Measurements from ENCODE around the gene TALDO1.

Gene TALDO1

GRCh38 chr11:699116-699508, 48.2 kb upstream of the TALDO1 start:
- H3K27ac ChIP-seq (ENCODE audit: low read depth, low read length), result no peak overlapping the region
- no peaks in the 10 kb centered on the region for H4K20me1 ChIP-seq (ENCODE audit: control insufficient read depth, insufficient read depth, low read depth, low read length)
- TF ChIP-seq EZH2phosphoT487 (IDR thresholded peaks at IDR 0.05; ENCODE audit: borderline replicate concordance, low read length), result no peak
- no peak for TF ChIP-seq CTCF (IDR thresholded peaks at IDR 0.05; ENCODE audit: low read depth, low read length, poor library complexity, severe bottlenecking)
- peaks cover 17% of the 10 kb centered on the region for H3K4me1 ChIP-seq (ENCODE audit: control insufficient read depth, low read length)
- H3K4me3 ChIP-seq (ENCODE audit: low read length), result no peak overlapping the region
- no peaks in the 10 kb centered on the region for H3K9me3 ChIP-seq (ENCODE audit: control insufficient read depth, insufficient read depth, low read length)
- peaks cover 8% of the 10 kb centered on the region; the same call in 1 of the 2 replicates for H3F3A ChIP-seq (ENCODE audit: control insufficient read depth, insufficient read depth)
- H3K4me2 ChIP-seq (ENCODE audit: low read length), result no peak overlapping the region
- H3K79me2 ChIP-seq (ENCODE audit: control insufficient read depth, low read length), result peaks cover 24% of the 10 kb centered on the region
- H3K36me3 ChIP-seq (ENCODE audit: control insufficient read depth, low read length), result peaks cover 2% of the 10 kb centered on the region; the same call in 1 of the 2 replicates
- no peaks in the 10 kb centered on the region for H3K27me3 ChIP-seq (ENCODE audit: control insufficient read depth, low read length)
- H3K9me2 ChIP-seq (replicated peaks; ENCODE audit: control insufficient read depth, low read length), result no peaks in the 10 kb centered on the region

- H3F3A ChIP-seq (ENCODE audit: control insufficient read depth, insufficient read depth), result peaks cover 8% of the 10 kb centered on the region; the same call in 1 of the 2 replicates
- no peaks in the 10 kb centered on the region for H3K27me3 ChIP-seq (ENCODE audit: control insufficient read depth, low read length)
- H3K4me1 ChIP-seq (ENCODE audit: control insufficient read depth, low read length), result peaks cover 16% of the 10 kb centered on the region
- no peaks in the 10 kb centered on the region for H3K9me2 ChIP-seq (replicated peaks; ENCODE audit: control insufficient read depth, low read length)
- H3K27ac ChIP-seq (ENCODE audit: low read depth, low read length), result no peak overlapping the region
- H4K20me1 ChIP-seq (ENCODE audit: control insufficient read depth, insufficient read depth, low read depth, low read length), result no peaks in the 10 kb centered on the region
- no peaks in the 10 kb centered on the region for H3K9me3 ChIP-seq (ENCODE audit: control insufficient read depth, insufficient read depth, low read length)
- H3K79me2 ChIP-seq (ENCODE audit: control insufficient read depth, low read length), result peaks cover 19% of the 10 kb centered on the region
- H3K4me2 ChIP-seq (ENCODE audit: low read length), result no peak overlapping the region
- TF ChIP-seq EZH2phosphoT487 (IDR thresholded peaks at IDR 0.05; ENCODE audit: borderline replicate concordance, low read length), result no peak
- no peak for TF ChIP-seq CTCF (IDR thresholded peaks at IDR 0.05; ENCODE audit: low read depth, low read length, poor library complexity, severe bottlenecking)
- H3K36me3 ChIP-seq (ENCODE audit: control insufficient read depth, low read length), result peaks cover 2% of the 10 kb centered on the region; the same call in 1 of the 2 replicates
- no peak overlapping the region for H3K4me3 ChIP-seq (ENCODE audit: low read length)
These were observed 47.5 kb upstream of the TALDO1 start for GRCh38 chr11:699753-700152.

- no peak for TF ChIP-seq EZH2phosphoT487 (IDR thresholded peaks at IDR 0.05; ENCODE audit: borderline replicate concordance, low read length)
- no peak for TF ChIP-seq CTCF (IDR thresholded peaks at IDR 0.05; ENCODE audit: low read depth, low read length, poor library complexity, severe bottlenecking)
- Histone ChIP-seq H3K36me3 (ENCODE audit: control insufficient read depth, low read length) (peaks cover 2% of the 10 kb centered on the region; the same call in 1 of the 2 replicates), H3K4me1 (ENCODE audit: control insufficient read depth, low read length) (peaks cover 12% of the 10 kb centered on the region)
These were observed 45.4 kb upstream of the TALDO1 start for GRCh38 chr11:701741-702461.

More at GRCh38 chr11:701741-702461, 45.4 kb upstream of the TALDO1 start:
- Histone ChIP-seq H3K27me3 (ENCODE audit: control insufficient read depth, low read length) (peaks cover 8% of the 10 kb centered on the region), H4K20me1 (ENCODE audit: control insufficient read depth, insufficient read depth, low read depth, low read length) (peaks cover 3% of the 10 kb centered on the region; the same call in 1 of the 2 replicates), H3K79me2 (ENCODE audit: control insufficient read depth, low read length) (peaks cover 11% of the 10 kb centered on the region), H3K9me3 (ENCODE audit: control insufficient read depth, insufficient read depth, low read length) (no peaks in the 10 kb centered on the region), H3K4me2 (ENCODE audit: low read length) (no peak overlapping the region), H3K9me2 (replicated peaks; ENCODE audit: control insufficient read depth, low read length) (no peaks in the 10 kb centered on the region), H3F3A (ENCODE audit: control insufficient read depth, insufficient read depth) (peaks cover 8% of the 10 kb centered on the region; the same call in 1 of the 2 replicates), H3K27ac (ENCODE audit: low read depth, low read length) (no peak overlapping the region), H3K4me3 (ENCODE audit: low read length) (no peak overlapping the region)

Measured in DOHH2 (cell line).